HG03097 (cell line): ENCODE data around the gene MED12L.

Experiments
- ATAC-seq: cut with Tn5 transposase; IDR thresholded peaks from one replicate; pipeline ENCODE4 v1.9.1; 2021; ENCODE audit not compliant: unreplicated experiment, low FRiP score

The MED12L gene

DNA sequence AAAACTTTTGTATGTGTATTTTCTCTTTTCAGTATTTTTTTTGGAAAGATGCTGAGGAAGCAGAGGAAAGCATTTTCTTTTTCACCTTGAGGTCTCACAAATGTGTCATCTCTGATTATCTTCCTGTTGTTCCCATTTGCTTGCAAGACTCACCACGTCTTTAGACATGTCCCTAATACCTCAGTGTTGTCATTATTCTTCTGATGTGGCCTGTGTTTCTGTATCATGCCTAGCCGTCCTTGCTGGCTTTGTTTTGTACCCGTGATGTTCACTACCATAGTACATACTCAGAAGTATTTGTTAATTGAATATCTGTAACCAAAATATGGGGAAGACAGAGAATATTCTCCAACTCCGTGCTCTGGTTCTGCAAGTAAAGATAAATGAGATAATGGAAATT, 197.9 kb downstream of the MED12L start:
- ATAC-seq = no peak

DNA sequence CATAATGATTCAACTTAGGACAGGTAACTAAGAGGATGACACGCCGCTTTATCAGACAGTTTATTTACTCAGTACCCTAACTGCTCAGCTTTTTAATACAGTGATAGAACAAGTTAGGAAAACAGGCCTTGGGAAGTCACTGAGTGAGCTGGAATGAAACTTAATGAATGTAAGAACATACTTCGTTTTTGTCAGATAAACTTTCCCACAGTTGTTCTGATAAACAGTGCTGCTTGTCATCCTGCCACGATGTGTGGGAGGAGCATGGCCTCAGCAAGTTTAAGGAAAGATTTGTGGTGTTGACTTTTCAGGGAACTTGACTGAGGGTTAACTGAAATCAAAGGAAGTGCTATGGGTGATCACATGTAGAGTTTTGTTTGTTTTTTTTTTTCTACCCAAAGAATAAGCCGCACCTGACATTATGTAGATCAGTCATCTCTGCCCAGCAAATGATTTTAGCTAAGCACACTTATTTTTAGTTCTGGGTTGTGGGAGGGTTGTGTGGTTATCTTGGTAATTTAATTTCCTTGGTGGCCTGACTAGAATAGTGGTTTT, 198.5 kb downstream of the MED12L start:
- no peak for ATAC-seq

DNA sequence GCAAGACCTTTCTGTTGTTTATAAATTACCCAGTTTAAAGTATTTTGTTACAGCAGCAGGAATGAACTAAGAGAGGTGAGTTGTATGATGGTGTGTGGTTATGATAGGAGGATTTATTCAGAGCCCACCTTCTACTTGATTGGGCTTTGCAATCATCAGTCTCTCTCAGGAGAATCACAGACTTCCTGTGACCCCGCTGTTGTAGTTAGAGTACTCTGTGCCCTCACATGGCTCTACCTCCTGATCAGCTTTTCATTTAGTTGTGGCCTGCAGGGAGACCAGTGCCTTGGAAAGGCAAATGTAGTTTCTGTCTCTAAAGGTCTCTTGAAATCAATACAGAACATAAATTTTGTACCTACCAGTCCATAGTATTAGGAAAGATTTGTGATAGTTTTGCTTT, 200.5 kb downstream of the MED12L start:
- ATAC-seq = no peak

DNA sequence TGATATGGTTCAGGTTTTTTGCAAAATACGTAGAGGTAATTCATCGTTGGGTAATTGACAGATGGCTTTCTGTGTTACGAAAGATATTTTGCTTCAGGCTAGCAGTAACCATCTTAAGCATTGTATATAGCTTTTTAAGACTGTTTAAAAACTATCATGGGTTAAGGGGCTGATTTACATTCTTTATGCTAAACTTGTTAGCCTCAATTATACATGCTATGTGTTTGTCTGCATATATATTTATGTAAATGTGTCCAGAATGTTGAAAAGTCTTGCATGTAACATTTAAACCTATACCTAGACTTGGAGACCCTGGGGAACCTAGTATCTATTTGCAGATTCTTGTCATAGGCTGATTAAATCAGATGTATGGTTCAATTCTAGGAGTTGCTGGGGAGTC, 204.0 kb downstream of the MED12L start:
- ATAC-seq = no peak

DNA sequence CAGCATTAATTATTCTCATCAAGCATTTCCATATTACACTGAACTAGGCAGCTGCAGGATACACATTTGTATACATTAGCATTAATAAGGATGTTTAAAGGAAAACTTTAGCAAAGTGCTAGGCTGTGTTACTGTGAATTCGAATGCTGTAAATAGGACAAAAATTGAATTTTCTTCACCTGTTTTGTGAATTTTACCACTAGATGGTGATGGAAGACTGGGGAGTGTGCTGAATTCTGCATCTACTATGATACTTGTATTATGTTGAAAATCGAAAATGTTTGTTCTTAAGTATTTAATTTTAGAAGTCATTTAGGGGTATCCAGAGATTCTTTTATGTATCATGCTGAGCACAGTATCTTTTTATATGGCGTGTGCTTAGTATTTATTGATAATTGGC, 205.2 kb downstream of the MED12L start:
- ATAC-seq = no peak

DNA sequence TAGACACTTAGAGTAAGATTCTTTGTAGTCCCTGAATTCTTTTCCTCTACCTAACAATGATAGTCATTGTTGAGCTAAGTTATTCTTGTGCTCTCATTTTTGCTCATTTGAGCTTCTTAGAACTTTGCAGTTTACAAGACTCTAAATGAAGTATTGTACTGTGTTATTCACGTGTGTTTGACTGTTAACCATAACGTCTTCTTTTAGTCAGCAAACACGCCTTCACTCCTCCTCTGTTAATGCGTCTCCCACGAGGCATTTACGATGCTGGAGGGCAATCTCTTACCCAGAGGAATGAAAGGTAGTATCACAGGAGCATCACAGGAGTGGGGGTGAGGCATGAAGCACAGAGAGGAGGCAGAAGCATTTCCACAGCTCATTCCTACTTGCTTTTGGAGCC, 207.7 kb downstream of the MED12L start:
- ATAC-seq = no peak

DNA sequence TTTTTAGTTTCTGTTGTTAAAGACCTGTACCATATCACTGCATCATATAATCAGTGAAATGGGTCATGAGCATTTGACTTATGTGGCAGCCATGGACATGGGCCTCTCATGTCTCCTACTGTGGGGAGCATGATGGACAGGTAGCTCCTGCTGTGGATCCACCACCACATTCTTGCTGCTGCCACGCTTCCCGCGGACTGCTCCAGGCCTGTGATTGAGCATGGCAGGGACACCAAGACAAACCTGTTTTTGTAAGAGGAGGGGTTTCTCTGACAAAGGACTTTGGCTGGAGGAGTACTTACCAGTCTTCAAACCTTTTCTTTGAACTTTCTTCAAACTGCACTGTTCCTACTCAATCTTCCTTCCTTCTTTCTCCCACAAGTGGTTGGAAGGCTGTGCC, 210.8 kb downstream of the MED12L start:
- ATAC-seq = no peak

DNA sequence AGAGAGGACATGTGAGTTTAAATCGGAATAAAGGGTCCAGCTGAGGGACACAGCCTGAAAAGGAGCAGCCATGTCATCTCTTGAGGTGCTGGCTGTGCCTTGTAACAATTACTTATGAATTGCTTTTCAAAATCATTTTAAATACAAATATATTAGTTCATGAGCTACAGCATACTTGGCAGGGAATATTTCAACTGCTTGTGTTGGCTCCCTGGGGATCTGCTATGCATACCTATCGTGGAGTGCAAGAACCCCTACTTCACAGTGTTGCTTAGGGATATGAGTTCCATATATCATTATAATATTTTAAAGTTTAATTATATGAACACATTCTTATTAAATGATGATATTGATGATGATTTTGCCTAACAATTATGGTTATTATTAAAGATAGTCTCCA, 212.0 kb downstream of the MED12L start:
- no peak for ATAC-seq

DNA sequence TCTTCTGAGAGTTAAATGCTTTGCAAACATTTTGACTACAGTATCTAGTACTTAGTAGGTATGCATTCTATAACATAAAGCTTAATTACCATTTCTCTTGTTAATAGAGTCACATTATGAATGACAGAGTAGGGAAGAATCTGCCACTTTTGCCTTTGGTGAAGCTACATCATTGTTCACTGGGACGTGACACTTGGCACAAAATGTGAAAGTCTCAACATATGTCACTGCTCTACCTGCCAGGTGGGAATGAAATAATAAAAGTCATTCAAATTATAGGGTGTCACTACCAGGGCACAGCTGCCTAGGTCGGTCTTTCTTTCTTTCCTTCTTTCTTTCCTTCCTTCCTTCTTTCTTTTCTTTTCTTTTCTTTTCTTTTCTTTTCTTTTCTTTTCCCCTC, 213.5 kb downstream of the MED12L start:
- ATAC-seq = no peak

DNA sequence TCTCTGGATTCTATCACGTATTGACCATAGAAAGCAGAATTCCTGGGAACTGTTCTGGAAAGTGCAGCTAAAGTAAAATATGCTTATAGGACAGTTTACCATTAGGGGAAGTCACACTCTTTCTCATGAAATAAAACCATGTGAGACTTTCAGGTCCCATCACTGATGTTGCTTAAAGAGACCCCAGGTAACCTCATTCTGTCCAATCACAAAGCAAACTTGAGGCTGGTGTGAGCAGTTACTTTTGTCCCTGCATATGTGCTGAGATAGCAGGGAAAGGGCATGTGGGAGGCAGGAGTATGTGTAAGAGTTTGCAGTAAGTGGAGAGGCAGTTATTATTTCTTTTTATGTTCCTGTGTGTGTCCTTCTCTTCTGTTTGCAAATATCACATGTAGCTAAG, 215.1 kb downstream of the MED12L start:
- no peak for ATAC-seq

DNA sequence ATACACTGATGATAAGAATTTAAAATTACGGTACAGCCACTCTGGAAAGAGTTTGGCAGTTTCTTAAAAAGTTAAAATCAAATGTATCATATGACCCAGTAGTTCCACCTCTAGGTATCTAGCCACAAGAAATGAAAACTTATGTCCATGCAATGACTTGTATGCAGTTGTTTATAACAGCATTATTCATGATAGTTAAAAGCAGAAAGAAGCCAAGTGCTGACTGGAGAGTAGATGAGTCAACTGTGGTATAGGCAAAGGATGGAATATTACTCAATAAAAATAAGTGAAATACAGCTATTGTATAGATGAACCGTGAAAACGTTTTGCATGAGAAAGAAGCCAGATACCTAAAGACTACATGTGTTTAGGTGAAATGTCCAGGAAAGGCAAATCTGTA, 216.3 kb downstream of the MED12L start:
- ATAC-seq = no peak

DNA sequence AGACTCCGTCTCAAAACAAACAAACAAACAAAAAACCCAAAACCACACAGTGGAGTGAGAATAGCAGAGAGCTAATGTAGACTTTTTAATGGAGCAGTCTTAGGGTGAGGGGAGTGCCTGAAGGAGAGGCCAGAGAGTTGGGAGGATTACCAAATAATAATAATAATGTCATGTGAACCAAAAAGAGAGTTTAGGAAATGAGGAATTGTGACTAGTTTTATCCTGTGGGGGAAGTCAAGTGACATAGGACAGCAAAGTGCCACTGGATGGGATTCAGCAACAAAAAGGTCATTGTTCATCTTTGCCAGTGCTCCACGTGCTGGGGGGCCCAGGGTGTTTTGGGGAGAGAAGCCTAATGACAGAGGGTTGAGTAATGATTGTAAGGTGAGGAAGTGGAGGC, 218.3 kb downstream of the MED12L start:
- no peak for ATAC-seq

DNA sequence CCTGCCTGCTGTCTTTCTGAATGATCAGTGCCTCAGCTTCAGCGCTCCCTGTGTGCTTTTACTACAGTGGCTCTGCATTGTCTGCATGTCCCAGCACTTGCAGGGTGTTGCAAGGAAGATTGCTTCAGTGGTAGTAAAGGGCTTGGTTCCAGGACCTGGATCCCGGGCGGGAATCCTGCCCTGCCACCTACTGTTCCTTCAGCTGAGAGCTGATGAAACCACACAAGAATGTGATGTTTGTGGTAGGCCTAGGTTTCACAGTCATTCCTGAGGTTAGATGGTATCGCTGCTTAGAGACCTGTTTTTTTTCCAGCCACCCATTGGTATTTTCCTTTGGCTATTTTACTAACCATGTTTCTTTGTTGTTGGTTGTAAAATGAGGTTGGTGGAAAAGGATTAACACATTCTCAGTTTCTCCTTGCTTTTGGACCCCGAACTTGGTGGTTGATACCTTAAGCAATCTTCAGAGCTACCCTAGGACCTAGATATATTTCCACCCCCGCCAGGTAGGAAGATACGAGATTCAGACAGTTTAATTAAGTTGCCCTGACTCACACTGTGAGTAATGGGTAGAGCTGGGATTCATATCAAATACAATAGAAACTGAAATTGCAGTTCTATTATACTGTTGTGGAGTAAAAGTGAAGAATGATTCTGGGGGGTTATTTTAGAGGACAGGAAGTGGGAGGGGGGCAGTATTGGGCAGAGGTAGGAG, 219.8 kb downstream of the MED12L start:
- no peak for ATAC-seq

DNA sequence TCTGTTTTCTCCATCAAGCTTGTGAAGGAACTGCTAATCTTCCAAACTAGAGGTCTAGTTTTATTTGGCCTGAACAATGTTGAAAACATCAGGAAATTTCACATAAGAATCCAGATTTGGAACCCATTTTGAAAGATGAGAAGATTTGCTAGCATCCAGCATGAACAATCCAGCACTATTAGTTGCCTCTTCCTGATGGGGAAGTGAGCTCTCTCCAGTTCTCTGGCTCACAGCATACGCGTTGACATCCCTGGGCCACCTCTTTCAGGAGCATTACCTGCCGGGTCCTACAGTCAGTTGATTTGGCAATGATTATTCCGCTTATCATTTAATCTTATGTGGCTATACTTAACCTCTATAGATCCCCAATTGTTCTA, 220.3 kb downstream of the MED12L start:
- no peak for ATAC-seq

DNA sequence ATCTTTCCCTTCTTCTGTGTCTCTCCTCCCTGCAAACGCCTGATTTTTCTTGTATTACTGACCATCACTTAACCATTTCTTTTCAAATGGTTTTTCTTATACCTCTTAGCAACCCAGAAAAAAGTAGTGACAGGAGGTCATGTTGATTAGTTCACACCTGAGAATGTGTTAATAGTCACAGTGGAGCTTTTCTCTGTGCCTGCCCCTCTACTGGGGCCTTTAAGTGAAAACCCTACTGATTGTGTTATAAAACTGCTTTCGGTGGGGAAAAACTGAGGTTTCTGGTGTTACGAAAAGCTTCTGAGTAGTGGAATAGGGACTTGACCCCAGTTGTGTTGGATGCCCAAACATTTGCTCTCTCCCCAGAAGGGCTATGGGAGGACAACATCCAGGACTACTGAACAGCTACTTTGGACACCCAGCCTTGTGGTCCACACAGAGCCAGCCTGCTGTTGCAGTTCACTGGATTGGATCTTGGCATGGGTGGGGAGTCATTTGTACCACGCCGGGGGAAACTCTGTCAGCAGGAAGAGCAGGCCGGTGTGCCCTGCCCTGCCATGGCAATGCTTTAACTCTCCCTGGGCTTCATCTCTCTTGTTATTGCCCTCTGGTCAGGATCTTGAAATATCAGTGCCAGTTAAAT, 220.8 kb downstream of the MED12L start:
- no peak for ATAC-seq

DNA sequence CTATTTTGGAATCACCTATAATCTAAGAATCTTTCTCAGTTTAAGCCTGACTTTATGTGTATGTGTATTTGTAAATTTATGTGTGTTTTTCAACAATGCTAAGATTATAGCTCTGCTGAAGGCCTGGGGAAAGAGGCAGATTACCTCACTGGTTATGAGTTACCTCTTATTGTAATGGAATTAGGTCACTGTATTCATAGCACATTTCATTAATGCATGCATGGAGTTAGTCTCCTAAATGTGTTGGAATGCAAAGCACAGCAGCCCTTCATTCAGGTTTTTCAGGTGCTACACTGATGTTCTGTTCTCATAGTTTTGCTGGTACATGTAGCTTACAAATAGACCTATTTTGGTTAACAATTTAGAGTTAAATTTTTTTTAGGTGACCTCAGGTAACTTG, 221.7 kb downstream of the MED12L start:
- ATAC-seq = no peak

DNA sequence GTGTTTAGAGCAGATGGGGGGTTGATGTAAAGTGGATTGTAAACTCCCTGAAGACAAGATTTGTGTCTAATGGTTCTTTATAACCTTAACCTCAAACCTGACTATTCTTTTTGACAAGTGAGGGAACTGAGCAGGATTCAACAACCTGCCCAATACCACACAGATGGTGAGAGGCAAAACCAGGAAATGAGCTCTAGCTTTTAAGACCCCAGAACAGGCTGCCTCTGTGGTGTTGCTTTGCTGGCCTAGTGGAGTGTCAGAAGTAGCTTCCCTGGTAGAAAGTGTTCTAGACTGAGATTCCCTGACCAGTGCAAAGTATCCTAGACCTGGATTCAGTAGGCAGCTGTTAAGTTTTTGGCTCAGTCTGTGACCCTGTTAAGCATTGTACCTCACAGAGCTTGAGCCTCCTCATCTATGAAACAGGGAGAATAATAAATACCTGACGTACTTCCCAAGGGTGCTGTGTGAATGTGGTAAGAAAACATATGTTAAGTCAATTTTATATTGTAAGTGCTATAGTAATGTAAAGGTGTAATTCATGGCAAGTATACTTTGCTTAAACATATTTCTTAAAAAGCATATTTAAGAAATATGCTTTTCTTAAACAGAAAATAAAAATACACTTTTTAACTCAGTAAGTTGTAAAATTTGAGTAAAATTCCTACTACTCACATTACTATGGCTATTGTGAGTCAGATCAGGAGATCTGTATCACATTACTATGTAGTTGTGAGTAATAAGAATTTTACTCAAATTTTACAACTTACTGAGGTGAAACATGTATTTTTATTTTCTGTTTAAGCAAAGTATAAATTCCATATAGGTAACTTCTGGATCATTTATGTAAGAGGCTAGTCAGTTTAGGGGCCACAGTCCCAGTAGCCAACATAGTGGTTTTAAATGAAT, 222.4 kb downstream of the MED12L start:
- ATAC-seq = no peak

DNA sequence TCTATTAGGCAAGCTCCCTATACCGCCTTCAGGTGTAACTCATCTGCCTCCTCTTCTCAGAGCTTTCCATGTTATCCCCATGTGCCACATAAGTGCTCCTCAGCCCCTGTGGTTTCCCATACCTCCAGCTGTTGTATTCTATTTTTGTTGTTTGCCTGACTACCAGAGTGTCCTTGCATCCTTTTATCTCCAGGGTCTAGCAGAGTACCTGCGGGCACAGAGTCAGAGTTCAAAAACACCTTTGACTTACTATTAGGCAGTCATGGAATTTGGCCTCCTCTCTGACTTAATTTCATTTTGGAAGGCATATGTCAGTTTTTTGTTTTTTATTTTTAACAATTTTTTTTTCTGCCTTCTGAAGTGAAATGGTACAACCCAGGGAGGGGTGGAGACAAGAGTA, 224.1 kb downstream of the MED12L start:
- no peak for ATAC-seq

DNA sequence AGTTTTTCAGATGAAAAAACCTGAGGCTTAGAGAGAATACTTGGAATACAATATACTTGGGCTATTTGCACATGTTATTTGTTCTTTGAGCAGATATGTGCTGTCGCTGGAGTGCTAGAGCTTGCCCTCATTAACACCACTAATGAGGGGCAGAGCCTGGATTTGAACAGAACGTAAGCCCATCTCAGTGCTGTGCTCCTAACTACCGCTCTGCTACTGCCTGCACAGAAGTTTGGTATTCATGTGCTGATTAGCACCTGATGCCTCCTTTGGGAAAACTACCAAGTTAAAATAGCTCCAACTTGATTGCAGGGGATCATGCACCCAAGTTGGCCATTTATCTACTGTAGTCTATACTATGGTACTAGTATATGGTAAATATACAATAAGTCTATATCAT, 227.5 kb downstream of the MED12L start:
- ATAC-seq = no peak

DNA sequence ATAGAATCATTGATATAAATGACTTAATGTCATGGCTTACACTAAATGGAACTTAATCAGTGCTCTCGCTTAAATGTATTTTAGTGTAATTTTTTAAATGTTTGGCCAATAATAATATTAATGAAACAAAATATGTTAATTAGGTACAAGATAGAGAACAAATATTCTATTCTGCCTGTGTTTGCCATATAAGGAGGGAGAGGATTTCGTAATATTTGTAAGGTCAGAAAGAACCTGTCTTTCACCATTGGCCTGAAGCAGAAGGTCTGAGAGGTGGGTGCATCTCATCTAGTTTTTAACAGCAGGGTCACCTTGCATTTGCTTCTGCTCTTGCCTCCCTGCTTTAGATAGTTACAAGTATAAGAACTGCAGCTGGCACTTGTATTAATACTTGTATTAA, 228.7 kb downstream of the MED12L start:
- no peak for ATAC-seq

DNA sequence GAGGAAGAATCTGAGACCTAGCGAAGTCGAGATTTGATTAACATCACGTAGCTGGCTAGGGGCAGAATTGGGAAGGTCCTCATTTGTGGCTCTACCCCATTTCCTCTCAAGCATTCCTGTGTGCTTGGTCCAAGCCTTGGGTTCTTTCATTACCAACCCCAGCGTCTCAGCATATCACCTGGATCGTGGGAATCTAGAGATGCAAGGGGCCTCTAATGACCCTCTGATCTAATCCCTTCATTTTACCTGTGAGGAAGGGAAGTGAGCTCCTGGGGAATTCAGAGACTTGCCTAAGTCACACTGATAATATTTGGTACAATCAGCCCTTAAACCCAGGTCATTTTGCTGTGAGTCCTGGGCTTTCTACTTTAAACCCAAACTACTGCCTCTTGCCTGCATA, 229.1 kb downstream of the MED12L start:
- ATAC-seq = no peak
